Uterus (tissue), 2 donors: ENCODE results near the gene SMOC2.

Experiments used
- POLR2A ChIP-seq, 2 donors: fragments of 450-650 bp; IDR thresholded peaks; one replicate each; pipeline ENCODE4 v1.6.1; 2016; ENCODE audit warnings: antibody characterized with exemption in 2 of 2, mild to moderate bottlenecking in 1 of 2, moderate library complexity in 1 of 2
- TF ChIP-seq, protein P1 (sequence below), 4 experiments: fragments of 200-600 bp in 2 of 4; fragments of 450-650 bp in 2 of 4; sonication (generic) in 2 of 4; IDR thresholded peaks; one replicate each; pipeline ENCODE4 v1.5.1; 2016 to 2019; ENCODE audit warnings: antibody characterized with exemption in 4 of 4, mild to moderate bottlenecking in 2 of 4, moderate library complexity in 1 of 4

DNA sequence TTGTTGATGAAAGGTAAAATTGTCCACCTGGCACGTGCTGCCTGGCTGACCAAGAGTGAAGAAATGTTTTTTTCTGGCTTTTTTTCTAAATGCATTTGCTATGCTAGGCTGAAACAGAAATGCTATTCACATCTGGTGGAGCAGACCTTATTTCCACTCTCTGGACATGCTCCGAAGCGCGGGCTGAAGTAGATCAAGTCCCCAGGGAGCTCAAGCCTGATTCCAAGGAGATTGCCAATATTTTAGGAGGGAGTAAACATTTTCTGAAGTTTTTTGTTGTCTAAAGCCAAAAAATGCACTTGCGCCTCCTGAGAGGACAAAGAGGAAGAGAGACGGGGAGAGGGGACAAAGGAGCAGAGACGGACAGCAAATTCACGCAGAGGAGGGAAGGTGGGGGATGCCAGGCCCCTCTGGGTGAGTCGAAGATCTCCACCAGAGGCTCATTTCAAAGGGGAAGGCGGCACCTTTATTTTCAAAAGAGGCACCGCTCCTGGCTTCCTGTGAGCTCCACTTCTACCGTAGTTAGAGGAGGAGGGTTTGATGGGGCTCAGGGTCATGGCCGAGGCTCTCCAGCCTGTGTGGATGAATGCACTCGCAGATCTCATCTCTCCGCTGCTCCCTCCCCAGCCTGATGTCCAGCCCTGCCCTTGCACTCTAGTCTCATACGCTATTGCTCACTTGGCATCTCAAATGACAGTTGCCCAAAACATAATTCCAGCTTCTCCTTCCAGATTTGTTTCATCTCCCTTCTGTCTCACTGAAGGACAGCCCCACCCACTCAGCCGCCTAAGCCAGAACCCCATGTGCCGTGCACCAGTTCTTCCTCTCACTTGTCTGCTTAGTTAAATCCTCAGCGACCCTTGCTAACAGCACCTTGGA, 23.1 kb upstream of the SMOC2 start:
- TF ChIP-seq, protein P1, sequence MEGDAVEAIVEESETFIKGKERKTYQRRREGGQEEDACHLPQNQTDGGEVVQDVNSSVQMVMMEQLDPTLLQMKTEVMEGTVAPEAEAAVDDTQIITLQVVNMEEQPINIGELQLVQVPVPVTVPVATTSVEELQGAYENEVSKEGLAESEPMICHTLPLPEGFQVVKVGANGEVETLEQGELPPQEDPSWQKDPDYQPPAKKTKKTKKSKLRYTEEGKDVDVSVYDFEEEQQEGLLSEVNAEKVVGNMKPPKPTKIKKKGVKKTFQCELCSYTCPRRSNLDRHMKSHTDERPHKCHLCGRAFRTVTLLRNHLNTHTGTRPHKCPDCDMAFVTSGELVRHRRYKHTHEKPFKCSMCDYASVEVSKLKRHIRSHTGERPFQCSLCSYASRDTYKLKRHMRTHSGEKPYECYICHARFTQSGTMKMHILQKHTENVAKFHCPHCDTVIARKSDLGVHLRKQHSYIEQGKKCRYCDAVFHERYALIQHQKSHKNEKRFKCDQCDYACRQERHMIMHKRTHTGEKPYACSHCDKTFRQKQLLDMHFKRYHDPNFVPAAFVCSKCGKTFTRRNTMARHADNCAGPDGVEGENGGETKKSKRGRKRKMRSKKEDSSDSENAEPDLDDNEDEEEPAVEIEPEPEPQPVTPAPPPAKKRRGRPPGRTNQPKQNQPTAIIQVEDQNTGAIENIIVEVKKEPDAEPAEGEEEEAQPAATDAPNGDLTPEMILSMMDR (IDR thresholded peaks at IDR 0.05), result no peak
- TF ChIP-seq POLR2A (IDR thresholded peaks at IDR 0.05), result no peak
